ENCODE measurements around the gene PTH2R. TPM values are rescaled to one million over a fixed set of nuclear protein-coding genes. Genes with fewer than 3 reads are reported as not detected.

Gene PTH2R, protein sequence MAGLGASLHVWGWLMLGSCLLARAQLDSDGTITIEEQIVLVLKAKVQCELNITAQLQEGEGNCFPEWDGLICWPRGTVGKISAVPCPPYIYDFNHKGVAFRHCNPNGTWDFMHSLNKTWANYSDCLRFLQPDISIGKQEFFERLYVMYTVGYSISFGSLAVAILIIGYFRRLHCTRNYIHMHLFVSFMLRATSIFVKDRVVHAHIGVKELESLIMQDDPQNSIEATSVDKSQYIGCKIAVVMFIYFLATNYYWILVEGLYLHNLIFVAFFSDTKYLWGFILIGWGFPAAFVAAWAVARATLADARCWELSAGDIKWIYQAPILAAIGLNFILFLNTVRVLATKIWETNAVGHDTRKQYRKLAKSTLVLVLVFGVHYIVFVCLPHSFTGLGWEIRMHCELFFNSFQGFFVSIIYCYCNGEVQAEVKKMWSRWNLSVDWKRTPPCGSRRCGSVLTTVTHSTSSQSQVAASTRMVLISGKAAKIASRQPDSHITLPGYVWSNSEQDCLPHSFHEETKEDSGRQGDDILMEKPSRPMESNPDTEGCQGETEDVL
- total RNA-seq (2021) (0.34 to 0.48 TPM (median 0.37 TPM) in 3 replicates), Bru-seq, nascent RNA (percentile 22 among the genes with signal in this experiment)
- long read RNA-seq, experiment 1, partial matches to known transcripts: 0 of 1 reads
- long read RNA-seq, experiment 1, other reads (novel, unspliced or antisense): 0 of 1 reads
- long read RNA-seq, experiment 2, partial matches to known transcripts: 0 of 1 reads
- long read RNA-seq, experiment 2, other reads (novel, unspliced or antisense): 1 of 1 reads
- long read RNA-seq, experiment 3: 0 reads

- peaks cover 47% of the 10 kb centered on the region for H3K27me3 Mint-ChIP-seq (ENCODE audit: low read depth)
- peaks cover 8% of the 10 kb centered on the region for H3K4me1 Mint-ChIP-seq
- ChIA-PET POLR2A (no interaction called here), CTCF (interaction anchor here (0.7 to 3.9 kb wide), 29 partner anchors 8 to 1019 kb away, joined by 3 to 41 read pairs (median 5); partner anchors contain the start of gene MAP2)
- DNase-seq (ENCODE audit: low spot score) (peak; percentile 63), ATAC-seq (peak; percentile 86)
- no peaks in the 10 kb centered on the region for H3K9me3 Mint-ChIP-seq
- no peaks in the 10 kb centered on the region for H3K36me3 Mint-ChIP-seq
- H3K27ac Mint-ChIP-seq: no peak within 1 kb of the TSS
- peak within 1 kb of the TSS; percentile 67 for H3K4me3 Mint-ChIP-seq
- TF ChIP-seq, protein P1, sequence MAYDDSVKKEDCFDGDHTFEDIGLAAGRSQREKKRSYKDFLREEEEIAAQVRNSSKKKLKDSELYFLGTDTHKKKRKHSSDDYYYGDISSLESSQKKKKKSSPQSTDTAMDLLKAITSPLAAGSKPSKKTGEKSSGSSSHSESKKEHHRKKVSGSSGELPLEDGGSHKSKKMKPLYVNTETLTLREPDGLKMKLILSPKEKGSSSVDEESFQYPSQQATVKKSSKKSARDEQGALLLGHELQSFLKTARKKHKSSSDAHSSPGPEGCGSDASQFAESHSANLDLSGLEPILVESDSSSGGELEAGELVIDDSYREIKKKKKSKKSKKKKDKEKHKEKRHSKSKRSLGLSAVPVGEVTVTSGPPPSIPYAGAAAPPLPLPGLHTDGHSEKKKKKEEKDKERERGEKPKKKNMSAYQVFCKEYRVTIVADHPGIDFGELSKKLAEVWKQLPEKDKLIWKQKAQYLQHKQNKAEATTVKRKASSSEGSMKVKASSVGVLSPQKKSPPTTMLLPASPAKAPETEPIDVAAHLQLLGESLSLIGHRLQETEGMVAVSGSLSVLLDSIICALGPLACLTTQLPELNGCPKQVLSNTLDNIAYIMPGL (CRISPR knock-in tag; IDR thresholded peaks at IDR 0.05): peak; percentile 41
- TF ChIP-seq ZNF416 (CRISPR knock-in tag; IDR thresholded peaks at IDR 0.05) (no peak), RORB (CRISPR knock-in tag; IDR thresholded peaks at IDR 0.05) (no peak), TCF7 (CRISPR knock-in tag; IDR thresholded peaks at IDR 0.05; ENCODE audit: low read depth) (no peak; the same call in 1 of the 2 replicates), PRDM15 (CRISPR knock-in tag; IDR thresholded peaks at IDR 0.05) (no peak), GRHL2 (CRISPR knock-in tag; IDR thresholded peaks at IDR 0.05; ENCODE audit: insufficient replicate concordance, severe bottlenecking) (no peak), GABPB1 (CRISPR knock-in tag; IDR thresholded peaks at IDR 0.05) (no peak), TEAD4 (CRISPR knock-in tag; IDR thresholded peaks at IDR 0.05) (no peak), ZNF423 (CRISPR knock-in tag; IDR thresholded peaks at IDR 0.05) (peak; percentile 54), ZNF671 (CRISPR knock-in tag; IDR thresholded peaks at IDR 0.05) (no peak), EMX1 (CRISPR knock-in tag; IDR thresholded peaks at IDR 0.05) (no peak)
- TF ChIP-seq, protein P2, sequence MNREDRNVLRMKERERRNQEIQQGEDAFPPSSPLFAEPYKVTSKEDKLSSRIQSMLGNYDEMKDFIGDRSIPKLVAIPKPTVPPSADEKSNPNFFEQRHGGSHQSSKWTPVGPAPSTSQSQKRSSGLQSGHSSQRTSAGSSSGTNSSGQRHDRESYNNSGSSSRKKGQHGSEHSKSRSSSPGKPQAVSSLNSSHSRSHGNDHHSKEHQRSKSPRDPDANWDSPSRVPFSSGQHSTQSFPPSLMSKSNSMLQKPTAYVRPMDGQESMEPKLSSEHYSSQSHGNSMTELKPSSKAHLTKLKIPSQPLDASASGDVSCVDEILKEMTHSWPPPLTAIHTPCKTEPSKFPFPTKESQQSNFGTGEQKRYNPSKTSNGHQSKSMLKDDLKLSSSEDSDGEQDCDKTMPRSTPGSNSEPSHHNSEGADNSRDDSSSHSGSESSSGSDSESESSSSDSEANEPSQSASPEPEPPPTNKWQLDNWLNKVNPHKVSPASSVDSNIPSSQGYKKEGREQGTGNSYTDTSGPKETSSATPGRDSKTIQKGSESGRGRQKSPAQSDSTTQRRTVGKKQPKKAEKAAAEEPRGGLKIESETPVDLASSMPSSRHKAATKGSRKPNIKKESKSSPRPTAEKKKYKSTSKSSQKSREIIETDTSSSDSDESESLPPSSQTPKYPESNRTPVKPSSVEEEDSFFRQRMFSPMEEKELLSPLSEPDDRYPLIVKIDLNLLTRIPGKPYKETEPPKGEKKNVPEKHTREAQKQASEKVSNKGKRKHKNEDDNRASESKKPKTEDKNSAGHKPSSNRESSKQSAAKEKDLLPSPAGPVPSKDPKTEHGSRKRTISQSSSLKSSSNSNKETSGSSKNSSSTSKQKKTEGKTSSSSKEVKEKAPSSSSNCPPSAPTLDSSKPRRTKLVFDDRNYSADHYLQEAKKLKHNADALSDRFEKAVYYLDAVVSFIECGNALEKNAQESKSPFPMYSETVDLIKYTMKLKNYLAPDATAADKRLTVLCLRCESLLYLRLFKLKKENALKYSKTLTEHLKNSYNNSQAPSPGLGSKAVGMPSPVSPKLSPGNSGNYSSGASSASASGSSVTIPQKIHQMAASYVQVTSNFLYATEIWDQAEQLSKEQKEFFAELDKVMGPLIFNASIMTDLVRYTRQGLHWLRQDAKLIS (CRISPR knock-in tag; IDR thresholded peaks at IDR 0.05; ENCODE audit: borderline replicate concordance): no peak
- TF ChIP-seq, protein P3, sequence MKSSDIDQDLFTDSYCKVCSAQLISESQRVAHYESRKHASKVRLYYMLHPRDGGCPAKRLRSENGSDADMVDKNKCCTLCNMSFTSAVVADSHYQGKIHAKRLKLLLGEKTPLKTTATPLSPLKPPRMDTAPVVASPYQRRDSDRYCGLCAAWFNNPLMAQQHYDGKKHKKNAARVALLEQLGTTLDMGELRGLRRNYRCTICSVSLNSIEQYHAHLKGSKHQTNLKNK (CRISPR knock-in tag; IDR thresholded peaks at IDR 0.05): no peak
- TF ChIP-seq, protein P4, sequence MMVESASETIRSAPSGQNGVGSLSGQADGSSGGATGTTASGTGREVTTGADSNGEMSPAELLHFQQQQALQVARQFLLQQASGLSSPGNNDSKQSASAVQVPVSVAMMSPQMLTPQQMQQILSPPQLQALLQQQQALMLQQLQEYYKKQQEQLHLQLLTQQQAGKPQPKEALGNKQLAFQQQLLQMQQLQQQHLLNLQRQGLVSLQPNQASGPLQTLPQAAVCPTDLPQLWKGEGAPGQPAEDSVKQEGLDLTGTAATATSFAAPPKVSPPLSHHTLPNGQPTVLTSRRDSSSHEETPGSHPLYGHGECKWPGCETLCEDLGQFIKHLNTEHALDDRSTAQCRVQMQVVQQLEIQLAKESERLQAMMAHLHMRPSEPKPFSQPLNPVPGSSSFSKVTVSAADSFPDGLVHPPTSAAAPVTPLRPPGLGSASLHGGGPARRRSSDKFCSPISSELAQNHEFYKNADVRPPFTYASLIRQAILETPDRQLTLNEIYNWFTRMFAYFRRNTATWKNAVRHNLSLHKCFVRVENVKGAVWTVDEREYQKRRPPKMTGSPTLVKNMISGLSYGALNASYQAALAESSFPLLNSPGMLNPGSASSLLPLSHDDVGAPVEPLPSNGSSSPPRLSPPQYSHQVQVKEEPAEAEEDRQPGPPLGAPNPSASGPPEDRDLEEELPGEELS (CRISPR knock-in tag; IDR thresholded peaks at IDR 0.05): peak; percentile 76
- TF ChIP-seq, protein P5, sequence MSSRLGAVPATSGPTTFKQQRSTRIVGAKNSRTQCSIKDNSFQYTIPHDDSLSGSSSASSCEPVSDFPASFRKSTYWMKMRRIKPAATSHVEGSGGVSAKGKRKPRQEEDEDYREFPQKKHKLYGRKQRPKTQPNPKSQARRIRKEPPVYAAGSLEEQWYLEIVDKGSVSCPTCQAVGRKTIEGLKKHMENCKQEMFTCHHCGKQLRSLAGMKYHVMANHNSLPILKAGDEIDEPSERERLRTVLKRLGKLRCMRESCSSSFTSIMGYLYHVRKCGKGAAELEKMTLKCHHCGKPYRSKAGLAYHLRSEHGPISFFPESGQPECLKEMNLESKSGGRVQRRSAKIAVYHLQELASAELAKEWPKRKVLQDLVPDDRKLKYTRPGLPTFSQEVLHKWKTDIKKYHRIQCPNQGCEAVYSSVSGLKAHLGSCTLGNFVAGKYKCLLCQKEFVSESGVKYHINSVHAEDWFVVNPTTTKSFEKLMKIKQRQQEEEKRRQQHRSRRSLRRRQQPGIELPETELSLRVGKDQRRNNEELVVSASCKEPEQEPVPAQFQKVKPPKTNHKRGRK (CRISPR knock-in tag; IDR thresholded peaks at IDR 0.05; ENCODE audit: borderline replicate concordance): 0 out of 2 replicates have a peak, but pooled peaks have one; percentile 44
- TF ChIP-seq, protein P6, sequence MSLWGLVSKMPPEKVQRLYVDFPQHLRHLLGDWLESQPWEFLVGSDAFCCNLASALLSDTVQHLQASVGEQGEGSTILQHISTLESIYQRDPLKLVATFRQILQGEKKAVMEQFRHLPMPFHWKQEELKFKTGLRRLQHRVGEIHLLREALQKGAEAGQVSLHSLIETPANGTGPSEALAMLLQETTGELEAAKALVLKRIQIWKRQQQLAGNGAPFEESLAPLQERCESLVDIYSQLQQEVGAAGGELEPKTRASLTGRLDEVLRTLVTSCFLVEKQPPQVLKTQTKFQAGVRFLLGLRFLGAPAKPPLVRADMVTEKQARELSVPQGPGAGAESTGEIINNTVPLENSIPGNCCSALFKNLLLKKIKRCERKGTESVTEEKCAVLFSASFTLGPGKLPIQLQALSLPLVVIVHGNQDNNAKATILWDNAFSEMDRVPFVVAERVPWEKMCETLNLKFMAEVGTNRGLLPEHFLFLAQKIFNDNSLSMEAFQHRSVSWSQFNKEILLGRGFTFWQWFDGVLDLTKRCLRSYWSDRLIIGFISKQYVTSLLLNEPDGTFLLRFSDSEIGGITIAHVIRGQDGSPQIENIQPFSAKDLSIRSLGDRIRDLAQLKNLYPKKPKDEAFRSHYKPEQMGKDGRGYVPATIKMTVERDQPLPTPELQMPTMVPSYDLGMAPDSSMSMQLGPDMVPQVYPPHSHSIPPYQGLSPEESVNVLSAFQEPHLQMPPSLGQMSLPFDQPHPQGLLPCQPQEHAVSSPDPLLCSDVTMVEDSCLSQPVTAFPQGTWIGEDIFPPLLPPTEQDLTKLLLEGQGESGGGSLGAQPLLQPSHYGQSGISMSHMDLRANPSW (CRISPR knock-in tag; conservative IDR thresholded peaks at IDR 0.05; ENCODE audit: low read depth): no peak
Measured at GRCh38 chr2:208406474-208407451, at the start of gene PTH2R. PTH2R (plus strand) TSS chr2:208406792; CDS start chr2:208407044, 252 bp downstream.
